A549 treated with DMSO at 1 μM for 4 hours (cell line): ENCODE data around the gene CREB3L1. TPM values are rescaled to one million over a fixed set of nuclear protein-coding genes. Genes with fewer than 3 reads are reported as not detected.

ENCODE experiments used
- total RNA-seq: library from RNA; stranded (reverse); fragments of 200-300 nt; extraction: Qiagen RNA extraction; gene quantifications from 5 replicates; pipeline ENCODE4 v1.2.3, GENCODE V29; 2022; ENCODE audit warnings: low read depth

The CREB3L1 gene, protein sequence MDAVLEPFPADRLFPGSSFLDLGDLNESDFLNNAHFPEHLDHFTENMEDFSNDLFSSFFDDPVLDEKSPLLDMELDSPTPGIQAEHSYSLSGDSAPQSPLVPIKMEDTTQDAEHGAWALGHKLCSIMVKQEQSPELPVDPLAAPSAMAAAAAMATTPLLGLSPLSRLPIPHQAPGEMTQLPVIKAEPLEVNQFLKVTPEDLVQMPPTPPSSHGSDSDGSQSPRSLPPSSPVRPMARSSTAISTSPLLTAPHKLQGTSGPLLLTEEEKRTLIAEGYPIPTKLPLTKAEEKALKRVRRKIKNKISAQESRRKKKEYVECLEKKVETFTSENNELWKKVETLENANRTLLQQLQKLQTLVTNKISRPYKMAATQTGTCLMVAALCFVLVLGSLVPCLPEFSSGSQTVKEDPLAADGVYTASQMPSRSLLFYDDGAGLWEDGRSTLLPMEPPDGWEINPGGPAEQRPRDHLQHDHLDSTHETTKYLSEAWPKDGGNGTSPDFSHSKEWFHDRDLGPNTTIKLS
- 4.5 to 7.4 TPM (median 5.0 TPM) in 5 replicates for total RNA-seq

DNA sequence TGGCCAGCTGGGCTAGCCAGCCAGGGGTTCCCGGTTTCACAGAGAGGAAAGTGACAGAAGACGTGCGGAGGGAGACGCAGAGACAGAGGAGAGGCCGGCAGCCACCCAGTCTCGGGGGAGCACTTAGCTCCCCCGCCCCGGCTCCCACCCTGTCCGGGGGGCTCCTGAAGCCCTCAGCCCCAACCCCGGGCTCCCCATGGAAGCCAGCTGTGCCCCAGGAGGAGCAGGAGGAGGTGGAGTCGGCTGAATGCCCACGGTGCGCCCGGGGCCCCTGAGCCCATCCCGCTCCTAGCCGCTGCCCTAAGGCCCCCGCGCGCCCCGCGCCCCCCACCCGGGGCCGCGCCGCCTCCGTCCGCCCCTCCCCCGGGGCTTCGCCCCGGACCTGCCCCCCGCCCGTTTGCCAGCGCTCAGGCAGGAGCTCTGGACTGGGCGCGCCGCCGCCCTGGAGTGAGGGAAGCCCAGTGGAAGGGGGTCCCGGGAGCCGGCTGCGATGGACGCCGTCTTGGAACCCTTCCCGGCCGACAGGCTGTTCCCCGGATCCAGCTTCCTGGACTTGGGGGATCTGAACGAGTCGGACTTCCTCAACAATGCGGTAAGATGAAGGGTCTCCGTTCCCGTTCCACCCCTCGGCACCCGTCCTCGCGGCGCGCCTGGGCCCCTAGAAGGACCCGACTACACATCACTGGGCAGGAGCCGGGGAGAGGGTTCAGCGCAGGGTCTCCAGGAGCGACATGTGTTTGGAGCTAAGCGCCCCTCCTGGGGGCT, at the start of gene CREB3L1:
TSS of gene CREB3L1 (plus strand) at position 41 of the 765 bp plus-strand sequence. CDS start at position 491, 450 bp downstream.

DNA sequence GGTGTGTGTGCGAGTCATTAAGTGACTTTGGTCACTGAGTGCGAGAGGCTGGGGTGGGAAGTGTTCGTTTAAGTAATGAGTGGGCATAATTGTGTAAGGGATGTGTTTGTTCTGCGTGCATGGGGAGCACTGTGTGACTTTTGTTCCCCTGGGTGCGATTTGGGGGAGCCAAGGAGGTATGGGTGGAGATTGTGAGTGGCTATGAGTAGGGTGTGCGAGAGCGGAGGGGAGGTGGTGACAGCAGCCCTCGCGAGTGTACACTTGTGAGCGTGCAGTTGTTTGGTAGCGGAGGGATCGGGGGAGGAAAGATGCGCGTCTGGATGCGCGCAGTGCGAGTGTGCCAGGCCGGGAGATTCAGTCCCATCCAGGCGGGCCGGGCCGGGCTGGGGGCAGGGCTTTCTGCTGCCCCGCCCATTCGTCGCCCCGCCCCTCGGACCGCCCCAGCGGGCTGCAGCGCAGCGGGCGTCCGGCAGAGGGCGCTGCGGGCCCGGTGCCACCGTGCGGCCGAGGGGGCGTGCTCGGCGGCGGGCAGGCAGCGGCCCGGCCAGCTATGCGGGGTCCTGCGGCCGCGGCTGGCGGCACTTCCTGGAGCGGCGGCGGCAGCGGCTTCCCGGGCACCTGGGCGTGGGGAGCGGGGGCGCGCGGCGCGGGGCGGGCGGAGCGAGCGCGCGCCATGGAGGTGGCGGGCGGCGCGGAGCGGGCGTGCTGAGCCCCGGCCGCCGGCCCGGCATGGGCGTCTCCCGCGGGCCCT, 69.6 kb downstream of the CREB3L1 start, which contains the start of gene DGKZ:
TSS of gene DGKZ (plus strand) at position 578 of the 751 bp plus-strand sequence. CDS start 197 bp downstream, outside the sequence.

Other genes starting within 250 kb of the CREB3L1 start
- 10.5 to 15.2 TPM (median 13.3 TPM) in 5 replicates for gene PHF21A, start 156.2 kb upstream of the CREB3L1 start, total RNA-seq
- 38.1 to 55.2 TPM (median 46.4 TPM) in 5 replicates for gene DGKZ, start 69.8 kb downstream of the CREB3L1 start, total RNA-seq
- 17.4 to 20.2 TPM (median 18.4 TPM) in 5 replicates for gene MDK, start 104.0 kb downstream of the CREB3L1 start, total RNA-seq
- gene CHRM4, start 114.1 kb downstream of the CREB3L1 start, total RNA-seq = 0.56 to 1.0 TPM (median 0.59 TPM) in 5 replicates